ENCODE measurements around the gene SPAAR.
A peak's percentile ranks its signal among the peaks of the same experiment; 100 is the strongest.

The SPAAR gene

DNA sequence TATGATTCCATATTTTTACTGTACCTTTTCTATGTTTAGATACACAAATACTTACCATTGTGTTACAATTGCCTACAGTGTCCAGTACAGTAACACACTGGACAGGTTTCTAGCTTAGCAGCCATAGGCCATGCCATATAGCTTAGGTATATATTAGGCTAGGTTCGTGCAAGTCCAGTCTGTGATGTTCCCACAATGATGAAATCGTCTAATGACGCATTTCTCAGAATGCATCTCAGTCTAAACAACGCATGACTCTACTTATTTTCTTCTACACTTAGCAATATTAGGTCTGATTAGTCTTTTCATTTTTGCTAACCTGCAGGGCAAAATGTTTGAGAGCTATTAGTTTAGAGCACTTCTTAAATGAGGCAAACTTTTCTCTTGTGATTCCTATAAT, 26.0 kb downstream of the SPAAR start:
- no peaks in the 10 kb centered on the region for H3K9me3 ChIP-seq
- intact Hi-C loops (cut with DNase I; ENCODE audit: low total_unique reads) = no loop called here

DNA sequence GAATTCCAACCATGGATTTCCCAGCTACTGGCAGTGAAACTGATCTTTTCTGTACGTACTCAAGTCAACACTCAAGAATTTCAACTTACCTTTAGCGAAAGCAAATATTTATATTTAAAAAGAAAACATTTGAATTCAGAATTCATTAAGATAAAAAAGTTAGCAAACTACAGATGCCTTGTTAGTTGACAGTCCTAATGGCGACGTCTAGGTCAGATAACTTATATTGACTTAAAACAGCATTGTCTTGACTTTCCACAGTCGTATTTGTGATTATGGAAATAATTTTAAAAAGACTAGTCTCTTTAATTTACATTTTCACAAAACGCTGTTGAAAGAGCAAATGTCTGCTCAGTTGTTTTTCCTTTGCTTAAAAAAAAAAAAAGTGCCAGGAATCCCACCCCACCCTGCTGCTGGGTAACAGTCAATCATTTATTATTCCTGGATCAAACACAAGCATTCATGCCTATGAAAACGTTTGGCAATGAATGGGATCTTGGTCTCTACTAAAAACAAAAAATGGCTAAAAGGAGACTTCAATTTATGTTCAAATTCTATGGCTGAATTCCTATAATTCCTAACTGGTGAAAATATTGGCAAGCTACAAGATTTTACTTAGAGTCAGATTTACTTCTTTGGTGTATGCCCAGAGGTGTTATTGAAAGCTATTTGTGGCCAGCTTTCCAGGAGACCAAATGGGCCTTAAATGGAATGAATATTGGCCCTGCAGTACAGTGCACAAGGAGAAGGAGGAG, 26.6 kb downstream of the SPAAR start:
- Histone ChIP-seq H3K27me3 (no peaks in the 10 kb centered on the region), H3K9me3 (no peaks in the 10 kb centered on the region), H3K27ac (peak overlapping the region; percentile 66 to 81), H3K36me3 (no peaks in the 10 kb centered on the region), H3K4me3 (no peak overlapping the region), H3K4me1 (peaks cover 0 to 65% (median 30%) of the 10 kb centered on the region in 4 donors)
- intact Hi-C loops (cut with DNase I; ENCODE audit: low total_unique reads) = no loop called here
- no peak for DNase-seq
- TF ChIP-seq, protein P1, sequence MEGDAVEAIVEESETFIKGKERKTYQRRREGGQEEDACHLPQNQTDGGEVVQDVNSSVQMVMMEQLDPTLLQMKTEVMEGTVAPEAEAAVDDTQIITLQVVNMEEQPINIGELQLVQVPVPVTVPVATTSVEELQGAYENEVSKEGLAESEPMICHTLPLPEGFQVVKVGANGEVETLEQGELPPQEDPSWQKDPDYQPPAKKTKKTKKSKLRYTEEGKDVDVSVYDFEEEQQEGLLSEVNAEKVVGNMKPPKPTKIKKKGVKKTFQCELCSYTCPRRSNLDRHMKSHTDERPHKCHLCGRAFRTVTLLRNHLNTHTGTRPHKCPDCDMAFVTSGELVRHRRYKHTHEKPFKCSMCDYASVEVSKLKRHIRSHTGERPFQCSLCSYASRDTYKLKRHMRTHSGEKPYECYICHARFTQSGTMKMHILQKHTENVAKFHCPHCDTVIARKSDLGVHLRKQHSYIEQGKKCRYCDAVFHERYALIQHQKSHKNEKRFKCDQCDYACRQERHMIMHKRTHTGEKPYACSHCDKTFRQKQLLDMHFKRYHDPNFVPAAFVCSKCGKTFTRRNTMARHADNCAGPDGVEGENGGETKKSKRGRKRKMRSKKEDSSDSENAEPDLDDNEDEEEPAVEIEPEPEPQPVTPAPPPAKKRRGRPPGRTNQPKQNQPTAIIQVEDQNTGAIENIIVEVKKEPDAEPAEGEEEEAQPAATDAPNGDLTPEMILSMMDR (IDR thresholded peaks at IDR 0.05) = no peak

More for the DNA sequence above, 26.0 kb downstream of the SPAAR start:
- Histone ChIP-seq H3K4me3 (no peak overlapping the region), H3K36me3 (no peaks in the 10 kb centered on the region), H3K27me3 (no peaks in the 10 kb centered on the region), H3K27ac (peak overlapping the region; percentile 66 to 81), H3K4me1 (peaks cover 0 to 65% (median 30%) of the 10 kb centered on the region in 4 donors)
- TF ChIP-seq, protein P1 (IDR thresholded peaks at IDR 0.05) = no peak
- no peak for DNase-seq

DNA sequence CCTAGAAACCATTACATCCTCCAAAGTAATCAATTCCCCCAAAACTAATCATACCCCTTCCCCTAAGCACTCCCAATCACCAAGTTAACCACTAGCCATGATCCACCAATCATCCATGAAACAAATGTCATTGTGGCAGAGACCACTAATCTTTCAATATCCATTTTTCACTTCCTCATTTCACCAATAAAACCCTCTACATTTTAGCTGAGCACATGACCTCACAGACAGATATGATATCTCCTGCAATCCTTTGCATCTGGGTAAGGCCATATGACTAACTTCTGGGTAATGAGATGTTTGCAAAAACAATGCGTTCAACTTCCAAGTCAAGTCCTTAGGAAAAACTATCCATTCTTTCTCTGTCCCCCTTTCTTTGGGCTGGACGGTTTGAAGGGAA, 27.9 kb downstream of the SPAAR start:
- intact Hi-C loops (cut with DNase I; ENCODE audit: low total_unique reads) = no loop called here
- Histone ChIP-seq H3K36me3 (no peaks in the 10 kb centered on the region), H3K4me1 (peaks cover 0 to 65% (median 30%) of the 10 kb centered on the region in 4 donors), H3K9me3 (no peaks in the 10 kb centered on the region), H3K27me3 (no peaks in the 10 kb centered on the region), H3K4me3 (no peak overlapping the region), H3K27ac (peak overlapping the region; percentile 66 to 81)
- TF ChIP-seq, protein P1 (IDR thresholded peaks at IDR 0.05) = no peak
- DNase-seq = no peak

DNA sequence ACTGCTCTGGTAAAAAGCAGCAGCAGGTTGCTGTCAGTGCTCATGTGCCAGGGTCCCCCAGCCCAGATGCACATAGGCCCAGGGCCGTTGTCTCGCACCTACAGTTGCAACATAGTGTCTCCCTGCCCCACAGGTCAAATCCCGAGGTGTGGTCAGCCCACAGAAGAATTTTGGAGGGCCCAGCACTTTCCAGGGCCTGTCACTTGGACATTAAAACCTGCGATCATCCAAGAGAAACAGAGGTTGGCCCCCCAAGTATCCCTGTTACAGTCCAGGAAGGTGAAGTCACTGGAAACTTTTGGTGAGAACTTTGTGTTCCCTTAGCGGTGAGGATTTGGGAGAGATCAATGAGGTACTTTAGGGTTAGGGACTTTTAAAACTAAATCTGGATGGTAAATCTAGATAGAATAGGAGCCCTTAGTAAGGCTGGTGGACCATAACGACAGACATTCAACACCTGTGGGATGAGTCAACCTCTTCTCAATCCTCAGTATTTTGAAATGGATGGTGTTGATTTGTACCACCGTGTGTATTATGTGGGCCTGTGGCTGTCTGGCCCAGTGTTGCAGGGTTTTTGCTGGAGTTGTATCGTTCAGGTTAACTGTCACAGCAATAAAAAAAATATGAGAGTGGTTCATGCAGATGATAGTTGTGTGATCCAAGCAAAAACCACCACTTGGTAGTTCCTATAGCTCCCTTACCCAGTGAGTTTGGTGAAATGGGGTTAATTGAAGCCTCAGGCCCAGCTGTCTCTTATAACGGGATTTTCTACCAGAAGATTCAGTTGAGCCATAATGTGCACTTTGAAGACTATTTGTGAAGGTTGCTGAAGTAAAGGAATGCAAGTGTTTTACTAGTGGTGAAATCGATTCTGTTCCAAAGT, 29.4 kb downstream of the SPAAR start:
- intact Hi-C loops (cut with DNase I; ENCODE audit: low total_unique reads) = no loop called here
- Histone ChIP-seq H3K36me3 (no peaks in the 10 kb centered on the region), H3K27ac (peak overlapping the region; percentile 66 to 81), H3K4me3 (no peak overlapping the region), H3K27me3 (no peaks in the 10 kb centered on the region), H3K9me3 (no peaks in the 10 kb centered on the region), H3K4me1 (peaks cover 0 to 61% (median 30%) of the 10 kb centered on the region in 4 donors)
- TF ChIP-seq, protein P1 (IDR thresholded peaks at IDR 0.05) = no peak
- DNase-seq = no peak

DNA sequence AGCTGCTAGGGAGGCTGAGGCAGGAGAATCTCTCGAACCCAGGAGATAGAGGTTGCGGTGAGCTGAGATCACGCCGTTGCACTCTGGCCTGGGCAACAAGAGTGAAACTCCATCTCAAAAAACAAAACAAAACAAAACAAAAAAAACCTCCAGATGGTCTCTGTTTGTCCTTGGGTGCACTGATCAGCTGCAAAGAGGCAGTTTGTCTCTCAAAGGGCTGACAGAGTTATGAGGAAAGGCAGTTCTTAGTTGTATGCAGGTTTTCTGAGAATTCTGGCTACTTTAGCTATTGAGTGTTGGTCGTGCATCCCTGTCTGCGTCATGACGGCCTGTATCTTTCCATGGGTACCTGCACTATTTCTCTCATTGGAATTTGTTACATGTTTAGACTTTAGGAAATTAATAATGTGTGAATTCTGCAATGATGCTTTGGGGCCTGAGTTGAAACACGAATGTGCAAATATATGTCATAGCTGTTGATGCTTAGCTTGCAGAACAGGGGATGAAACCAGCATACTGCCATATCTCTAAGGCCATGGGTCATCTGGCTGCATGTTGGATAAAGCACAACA, 30.5 kb downstream of the SPAAR start:
- H3K27me3 ChIP-seq = no peaks in the 10 kb centered on the region
- TF ChIP-seq, protein P1 (IDR thresholded peaks at IDR 0.05) = no peak
- H3K4me1 ChIP-seq = peaks cover 0 to 56% (median 32%) of the 10 kb centered on the region in 4 donors
- no peak overlapping the region for H3K4me3 ChIP-seq
- H3K9me3 ChIP-seq = no peaks in the 10 kb centered on the region
- H3K27ac ChIP-seq = peak overlapping the region; percentile 66 to 81
- no peaks in the 10 kb centered on the region for H3K36me3 ChIP-seq
- intact Hi-C loops (cut with DNase I; ENCODE audit: low total_unique reads) = no loop called here
- DNase-seq = no peak

Measured in tibial artery (tissue), 4 donors.